Measurements from ENCODE around the gene TMTC1. TPM values are rescaled to one million over a fixed set of nuclear protein-coding genes. Genes with fewer than 3 reads are reported as not detected.

Gene TMTC1
- total and polyA plus RNA-seq, 9 of the 15 experiments (the other 6 are each of a cell fraction or from before 2014, with no cell fraction given): under 0.01 to 0.18 (median 0.06) TPM; not detected in 2

GRCh38 chr12:29537298-29537697, 246.4 kb downstream of the TMTC1 start:
- H3K79me2 ChIP-seq (ENCODE audit: control insufficient read depth, insufficient read depth, low read length): no peaks in the 10 kb centered on the region
- no peak for FAIRE-seq
- H3K27me3 ChIP-seq (ENCODE audit: control insufficient read depth in 2 of 2, insufficient read depth in 2 of 2, low read length in 2 of 2): no peaks in the 10 kb centered on the region
- no peak overlapping the region for H2AFZ ChIP-seq (ENCODE audit: low read depth, low read length)
- no peaks in the 10 kb centered on the region for H3K9me1 ChIP-seq (ENCODE audit: control insufficient read depth, insufficient read depth, low read length)
- ChIA-PET POLR2A (no interaction called here), CTCF (ENCODE audit: low intra/inter-chr PET ratio) (no interaction called here)
- no peak overlapping the region for H3K27ac ChIP-seq (ENCODE audit: extremely low read depth, low read depth, low read length)
- intact Hi-C loops (cut with micrococcal nuclease) (no loop called here), in situ Hi-C loops (cut with MboI) (loop anchor here (25.0 kb wide), 1 partner anchor 1700 kb away; no protein-coding TSS in a partner anchor)
- H3K9me3 ChIP-seq (replicated peaks; ENCODE audit: control insufficient read depth, insufficient read depth, low read depth, low read length): no peaks in the 10 kb centered on the region
- H3K36me3 ChIP-seq (ENCODE audit: control insufficient read depth, insufficient read depth, low read length): no peaks in the 10 kb centered on the region
- WGBS (ENCODE audit: insufficient coverage, low coverage, missing lambda C conversion rate): 0% methylated on average over 2 of the region's 2 CpGs
- no peak overlapping the region for H3K4me2 ChIP-seq (ENCODE audit: insufficient read depth, low read length)
- ATAC-seq: no peak
- H3K4me3 ChIP-seq: no peak overlapping the region
- no peaks in the 10 kb centered on the region for H3K4me1 ChIP-seq (replicated peaks in 1 of 2; ENCODE audit: control insufficient read depth in 2 of 2, insufficient read depth in 2 of 2, low read length in 2 of 2)
- BruUV-seq (replicated peaks): no TSS peak
- TF ChIP-seq RHOXF2B (CRISPR knock-in tag; conservative IDR thresholded peaks at IDR 0.05) (no peak), CEBPB (tag; IDR thresholded peaks at IDR 0.05) (no peak), CBFB (CRISPR knock-in tag; IDR thresholded peaks at IDR 0.05) (no peak), CTCFL (IDR thresholded peaks at IDR 0.05; ENCODE audit: borderline replicate concordance, insufficient read depth, low read depth, low read length, poor library complexity, severe bottlenecking) (no peak), OTX1 (CRISPR knock-in tag; IDR thresholded peaks at IDR 0.05) (no peak)
- no peak overlapping the region for H3K9ac ChIP-seq (ENCODE audit: insufficient read depth in 1 of 2, low read depth in 2 of 2, low read length in 2 of 2)
- DNase-seq (ENCODE audit: extremely low read depth in 1 of 4, low spot score in 3 of 4): no peak
- H4K20me1 ChIP-seq (replicated peaks; ENCODE audit: control insufficient read depth, insufficient read depth, low read length): no peaks in the 10 kb centered on the region

All from K562 (cell line).